Prostate gland (tissue), 2 donors: Measurements from ENCODE around the gene CTR9. TPM values are rescaled to one million over a fixed set of nuclear protein-coding genes. Genes with fewer than 3 reads are reported as not detected.
A peak's percentile ranks its signal among the peaks of the same experiment; 100 is the strongest.

Experiments used
- DNase-seq: peaks from one replicate; pipeline ENCODE4 v3.0.0-alpha.2; 2019; ENCODE audit warnings: low spot score
- H3K27ac ChIP-seq, 2 donors: fragments of 200-600 bp; sonication (generic); 2 replicates each; pipeline ENCODE4 v1.5.1; 2017 to 2019
- H3K27me3 ChIP-seq: fragments of 200-600 bp; sonication (generic); replicated peaks from 2 replicates; pipeline ENCODE4 v1.5.1; 2019; ENCODE audit not compliant: insufficient read depth
- H3K36me3 ChIP-seq, 2 donors: fragments of 200-600 bp; sonication (generic); 1 replicate in 1 of 2; 2 replicates in 1 of 2; pipeline versions ENCODE4 v1.5.1 to v1.8.1; 2017 to 2019
- H3K4me1 ChIP-seq: fragments of 200-600 bp; sonication (generic); replicated peaks from 2 replicates; pipeline ENCODE4 v1.5.1; 2019
- H3K4me3 ChIP-seq, 2 donors: fragments of 200-600 bp; sonication (generic); 2 replicates each; pipeline ENCODE4 v1.5.1; 2017 to 2019
- H3K9me3 ChIP-seq: fragments of 200-600 bp; sonication (generic); 2 replicates; pipeline ENCODE4 v1.5.1; 2017
- CTCF ChIP-seq, 4 experiments: fragments of 200-600 bp in 2 of 4; fragments of 450-650 bp in 2 of 4; sonication (generic) in 2 of 4; IDR thresholded peaks; 1 replicate in 3 of 4; 2 replicates in 1 of 4; pipeline ENCODE4 v1.5.1; 2016 to 2019; ENCODE audit warnings: antibody characterized with exemption in 4 of 4, mild to moderate bottlenecking in 2 of 4, moderate library complexity in 2 of 4
- POLR2A ChIP-seq: fragments of 450-650 bp; IDR thresholded peaks from one replicate; pipeline ENCODE4 v1.6.1; 2016; ENCODE audit warnings: antibody characterized with exemption, mild to moderate bottlenecking
- POLR2AphosphoS5 ChIP-seq: sonication (generic); formaldehyde crosslinking; IDR thresholded peaks from one replicate; pipeline ENCODE4 v1.6.1; 2017; ENCODE audit warnings: antibody characterized with exemption
- WGBS: methylation state at CpG from one replicate; pipeline ENCODE4 v1.1.5; 2018; 5-methylcytosine and 5-hydroxymethylcytosine counted together
- intact Hi-C: fragments of 100-400 bp; cut with DNase I; formaldehyde crosslinking; loops from one replicate; pipeline ENCODE4 v1.14.2; 2022
- total RNA-seq, 2 donors: library from RNA; depleted of rRNA; stranded (reverse); fragments of >200 nt; gene quantifications; one replicate each; pipeline ENCODE4 v1.1.0, GENCODE V29; 2016

The CTR9 gene
- 10 to 100 TPM; 23.6 to 28.3 TPM for total RNA-seq

DNA sequence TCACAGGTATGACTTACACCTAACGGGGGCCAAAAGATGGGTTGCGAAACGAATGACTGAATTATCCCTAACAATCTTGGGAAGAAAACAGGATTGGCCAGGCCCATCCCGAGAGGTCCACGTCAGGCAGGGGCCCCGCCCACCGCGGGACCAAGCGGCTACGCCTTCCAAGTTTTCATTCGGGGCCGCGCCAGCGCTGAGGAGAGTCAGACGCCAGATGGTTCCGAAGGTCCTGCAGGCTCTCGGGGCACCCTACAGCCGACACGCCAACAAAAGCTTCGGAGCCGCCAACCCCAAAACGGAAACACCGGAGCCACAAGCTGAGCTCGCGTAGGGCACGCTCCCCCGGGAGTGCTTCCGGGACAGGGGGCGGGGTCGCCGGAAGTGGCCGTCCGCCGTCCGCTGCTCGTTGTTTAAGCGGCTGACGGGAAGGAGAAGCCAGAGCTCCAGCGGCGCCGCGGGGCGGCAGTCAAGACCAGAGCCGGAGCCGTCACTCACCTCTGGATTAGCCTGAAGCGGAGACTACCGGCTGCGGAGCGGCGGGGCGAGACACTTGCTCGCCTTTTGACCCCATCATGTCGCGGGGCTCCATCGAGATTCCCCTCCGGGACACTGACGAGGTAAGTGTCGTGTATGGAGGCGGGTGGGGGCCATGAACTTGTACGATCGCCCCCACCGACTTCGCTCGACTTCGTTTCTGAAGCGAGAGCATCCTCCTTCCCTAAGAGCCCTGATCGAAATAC lies at the start of gene CTR9:
TSS of gene CTR9 (plus strand) at position 409 of the 743 bp plus-strand sequence. CDS start at position 576, 167 bp downstream.
- no peaks in the 10 kb centered on the region for H3K4me1 ChIP-seq
- peak; percentile 91 for DNase-seq
- no peaks in the 10 kb centered on the region for H3K27me3 ChIP-seq
- peak within 1 kb of the TSS; percentile 95 to 99 for H3K27ac ChIP-seq
- peak within 1 kb of the TSS; percentile 75 to 88 for H3K4me3 ChIP-seq
- WGBS = under 1% methylated on average over 66 of the region's 67 CpGs
- TF ChIP-seq CTCF (IDR thresholded peaks at IDR 0.05) (peak in 3 of 4 experiments; percentile 10 to 29 (median 23)), POLR2AphosphoS5 (peak; percentile 96), POLR2A (peak; percentile 93)
- H3K36me3 ChIP-seq = no peaks in the 10 kb centered on the region
- intact Hi-C loops = loop anchor here (5.0 kb wide), 1 partner anchor 106 kb away; the partner anchor contains the start of gene ZBED5
- no peaks in the 10 kb centered on the region for H3K9me3 ChIP-seq

- Histone ChIP-seq H3K36me3 (no peaks in the 10 kb centered on the region), H3K9me3 (no peaks in the 10 kb centered on the region), H3K27ac (no peak overlapping the region), H3K4me1 (no peaks in the 10 kb centered on the region), H3K27me3 (no peaks in the 10 kb centered on the region), H3K4me3 (no peak overlapping the region)
- intact Hi-C loops = no loop called here
- DNase-seq = no peak
- WGBS = 96% methylated on average over 3 of the region's 3 CpGs
- TF ChIP-seq POLR2A (no peak), CTCF (IDR thresholded peaks at IDR 0.05) (no peak), POLR2AphosphoS5 (no peak)
Observed at GRCh38 chr11:10701982-10702381, 49.1 kb upstream of the CTR9 start.

GRCh38 chr11:10708131-10708530 lies 42.9 kb upstream of the CTR9 start:
- H3K27ac ChIP-seq = no peak overlapping the region
- intact Hi-C loops = no loop called here
- no peaks in the 10 kb centered on the region for H3K27me3 ChIP-seq
- WGBS = 79% methylated on average over 3 of the region's 3 CpGs
- H3K4me1 ChIP-seq = no peaks in the 10 kb centered on the region
- no peaks in the 10 kb centered on the region for H3K9me3 ChIP-seq
- no peak for DNase-seq
- TF ChIP-seq POLR2A = no peak
- no peak for TF ChIP-seq POLR2AphosphoS5
- no peak for TF ChIP-seq CTCF (IDR thresholded peaks at IDR 0.05)
- H3K36me3 ChIP-seq = no peaks in the 10 kb centered on the region
- H3K4me3 ChIP-seq = no peak overlapping the region

DNA sequence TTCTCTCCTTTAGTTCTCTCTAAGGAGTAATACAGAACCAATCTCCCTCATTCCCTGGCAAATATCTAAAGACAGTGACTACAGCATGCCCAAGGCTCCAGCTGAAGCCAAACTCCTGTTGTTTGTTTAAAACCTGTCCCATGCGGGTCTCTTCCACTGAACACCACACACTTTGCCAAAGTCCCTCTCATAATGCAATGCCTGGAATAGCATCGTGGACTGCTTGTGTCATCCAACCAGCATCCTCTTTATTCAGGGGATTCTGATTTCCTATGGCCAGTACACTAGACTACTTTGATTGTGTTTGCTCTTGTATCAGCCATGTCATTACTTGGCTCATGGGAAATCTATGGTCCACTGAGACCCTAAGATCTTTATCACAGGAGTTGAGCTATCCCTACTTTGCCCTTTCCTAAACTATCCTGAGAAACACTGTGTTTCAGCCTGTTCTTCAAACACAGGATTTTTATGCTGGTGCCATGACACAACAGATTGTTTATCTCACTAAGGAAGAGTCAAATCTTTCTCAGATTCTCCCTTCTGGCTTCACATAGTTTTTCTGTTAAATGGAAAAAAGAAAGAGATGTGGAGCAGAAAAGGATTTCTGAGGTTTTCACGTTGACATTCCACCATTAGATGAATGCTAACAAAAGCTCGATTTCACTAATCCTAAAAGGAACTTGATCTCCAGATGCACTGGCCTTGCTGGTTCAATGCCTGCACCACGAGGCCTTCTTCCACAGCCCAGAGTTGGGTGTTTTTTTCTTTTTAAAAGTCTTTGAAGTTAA lies 41.6 kb upstream of the CTR9 start:
- Histone ChIP-seq H3K4me3 (no peak overlapping the region), H3K4me1 (no peaks in the 10 kb centered on the region), H3K36me3 (no peaks in the 10 kb centered on the region), H3K9me3 (no peaks in the 10 kb centered on the region), H3K27me3 (no peaks in the 10 kb centered on the region), H3K27ac (no peak overlapping the region)
- 49% methylated on average over 5 of the region's 5 CpGs for WGBS
- no peak for DNase-seq
- TF ChIP-seq CTCF (IDR thresholded peaks at IDR 0.05) (no peak), POLR2A (no peak), POLR2AphosphoS5 (no peak)
- intact Hi-C loops = no loop called here
